Body of pancreas (tissue), 4 donors: ENCODE measurements around the gene SAMD10. TPM values are rescaled to one million over a fixed set of nuclear protein-coding genes. Genes with fewer than 3 reads are reported as not detected.

ENCODE experiments used
- ATAC-seq: fragments of 150-250 bp; one replicate; pipeline ENCODE4 v1.9.1; 2016
- DNase-seq, 4 donors: peaks; one replicate each; pipeline ENCODE4 v3.0.0-alpha.2; 2019
- H3K27ac ChIP-seq, 4 donors: fragments of 200-600 bp; sonication (generic); 1 replicate in 3 of 4; 2 replicates in 1 of 4; pipeline versions ENCODE4 v1.5.1 to v1.6.1; 2016 to 2019; ENCODE audit warnings: mild to moderate bottlenecking in 1 of 4, mixed read lengths in 1 of 4, moderate library complexity in 1 of 4
- H3K27me3 ChIP-seq, 2 donors: fragments of 200-600 bp; sonication (generic); one replicate each; pipeline ENCODE4 v1.6.0; 2016; ENCODE audit warnings: mild to moderate bottlenecking in 1 of 2
- H3K36me3 ChIP-seq, 2 donors: fragments of 200-600 bp; sonication (generic); replicated peaks in 1 of 2; 2 replicates each; pipeline ENCODE4 v1.5.1; 2016; ENCODE audit warnings: low read depth in 2 of 2; ENCODE audit not compliant: insufficient read depth in 1 of 2
- H3K4me1 ChIP-seq: fragments of 200-600 bp; sonication (generic); one replicate; pipeline ENCODE4 v1.6.0; 2016
- H3K4me3 ChIP-seq, 2 donors: fragments of 200-600 bp; sonication (generic); 1 replicate in 1 of 2; 2 replicates in 1 of 2; pipeline ENCODE4 v1.5.1; 2016 to 2019
- H3K9me3 ChIP-seq, 3 donors: fragments of 200-600 bp; sonication (generic); 1 replicate in 2 of 3; 2 replicates in 1 of 3; pipeline ENCODE4 v1.5.1; 2016
- POLR2A ChIP-seq, 3 donors: fragments of 450-650 bp; IDR thresholded peaks; one replicate each; pipeline ENCODE4 v1.6.1; 2016; ENCODE audit warnings: antibody characterized with exemption in 3 of 3, mild to moderate bottlenecking in 2 of 3
- WGBS, 2 donors: methylation state at CpG; one replicate each; pipeline ENCODE4 v1.1.5; 2017; 5-methylcytosine and 5-hydroxymethylcytosine counted together
- intact Hi-C: fragments of 100-400 bp; cut with DNase I; formaldehyde crosslinking; loops from one replicate; pipeline ENCODE4 v1.15.1; 2023
- total RNA-seq, 2 donors: library from RNA; depleted of rRNA; stranded (reverse); fragments of >200 nt; gene quantifications; one replicate each; pipeline ENCODE4 v1.1.0, GENCODE V29; 2016
- TF ChIP-seq, protein P1 (sequence below), 7 experiments: fragments of 450-650 bp in 4 of 7; fragments of 200-600 bp in 3 of 7; sonication (generic) in 3 of 7; IDR thresholded peaks; one replicate each; pipeline ENCODE4 v1.5.1; 2016 to 2019; ENCODE audit warnings: antibody characterized with exemption in 7 of 7

Gene SAMD10
- total RNA-seq, 2 donors from 2014 or later: 3.6 to 7.6 TPM

- no peak for ATAC-seq
These were observed 31.6 kb downstream of the SAMD10 start for GRCh38 chr20:63947638-63948456.

DNA sequence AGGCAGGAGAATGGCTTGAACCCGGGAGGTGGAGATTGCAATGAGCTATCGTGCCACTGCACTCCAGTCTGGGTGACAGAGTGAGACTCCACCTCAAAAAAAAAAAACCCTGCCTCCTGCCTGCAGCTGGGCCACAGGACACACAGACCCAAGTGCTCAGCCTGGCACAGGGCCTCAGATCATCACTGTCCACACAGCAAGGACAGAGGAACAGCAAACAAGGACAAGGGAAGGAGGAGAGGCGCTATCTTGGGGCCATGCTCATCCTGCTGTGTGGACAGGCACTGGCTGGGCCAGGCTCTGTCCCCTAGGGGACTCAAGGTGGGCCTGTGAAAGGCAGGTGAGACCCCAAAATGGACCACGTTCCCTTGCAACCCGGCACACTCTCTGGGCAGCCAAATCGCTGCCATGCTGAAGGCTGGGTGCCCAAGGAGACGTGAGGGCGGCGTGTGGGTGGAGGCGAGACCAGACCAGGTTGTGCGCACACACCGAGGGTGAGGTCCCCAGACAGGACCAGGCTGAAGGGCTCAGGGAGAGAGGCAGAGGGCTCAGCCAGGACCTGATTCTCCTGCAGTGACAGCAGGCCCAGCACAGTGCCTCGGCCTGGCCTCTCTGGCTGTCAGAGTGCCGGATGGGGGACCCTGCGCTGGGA is 32.3 kb downstream of the SAMD10 start:
- no peak for ATAC-seq
- WGBS, 2 donors: 68 to 76% methylated on average over 12 to 15 of the region's 15 CpGs
- TF ChIP-seq, protein P1, sequence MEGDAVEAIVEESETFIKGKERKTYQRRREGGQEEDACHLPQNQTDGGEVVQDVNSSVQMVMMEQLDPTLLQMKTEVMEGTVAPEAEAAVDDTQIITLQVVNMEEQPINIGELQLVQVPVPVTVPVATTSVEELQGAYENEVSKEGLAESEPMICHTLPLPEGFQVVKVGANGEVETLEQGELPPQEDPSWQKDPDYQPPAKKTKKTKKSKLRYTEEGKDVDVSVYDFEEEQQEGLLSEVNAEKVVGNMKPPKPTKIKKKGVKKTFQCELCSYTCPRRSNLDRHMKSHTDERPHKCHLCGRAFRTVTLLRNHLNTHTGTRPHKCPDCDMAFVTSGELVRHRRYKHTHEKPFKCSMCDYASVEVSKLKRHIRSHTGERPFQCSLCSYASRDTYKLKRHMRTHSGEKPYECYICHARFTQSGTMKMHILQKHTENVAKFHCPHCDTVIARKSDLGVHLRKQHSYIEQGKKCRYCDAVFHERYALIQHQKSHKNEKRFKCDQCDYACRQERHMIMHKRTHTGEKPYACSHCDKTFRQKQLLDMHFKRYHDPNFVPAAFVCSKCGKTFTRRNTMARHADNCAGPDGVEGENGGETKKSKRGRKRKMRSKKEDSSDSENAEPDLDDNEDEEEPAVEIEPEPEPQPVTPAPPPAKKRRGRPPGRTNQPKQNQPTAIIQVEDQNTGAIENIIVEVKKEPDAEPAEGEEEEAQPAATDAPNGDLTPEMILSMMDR (IDR thresholded peaks at IDR 0.05): no peak
- TF ChIP-seq POLR2A (IDR thresholded peaks at IDR 0.05): no peak
- intact Hi-C loops: no loop called here
- peaks cover 52% of the 10 kb centered on the region for H3K4me1 ChIP-seq
- H3K9me3 ChIP-seq: no peaks in the 10 kb centered on the region
- no peaks in the 10 kb centered on the region for H3K27me3 ChIP-seq
- H3K36me3 ChIP-seq: peaks cover 0 to 20% of the 10 kb centered on the region in 2 donors
- H3K4me3 ChIP-seq: no peak overlapping the region
- peak overlapping the region in 1 of 4 donors; percentile 92 for H3K27ac ChIP-seq
- peak in 1 of 4 donors; percentile 21 for DNase-seq

More at GRCh38 chr20:63947638-63948456, 31.6 kb downstream of the SAMD10 start:
- 38 to 52% methylated on average over 22 to 25 of the region's 27 CpGs for WGBS, 2 donors
- Histone ChIP-seq H3K4me1 (peaks cover 58% of the 10 kb centered on the region), H3K27me3 (no peaks in the 10 kb centered on the region), H3K9me3 (no peaks in the 10 kb centered on the region), H3K27ac (peak overlapping the region in 2 of 4 donors; percentile 79 to 92), H3K36me3 (peaks cover 0 to 20% of the 10 kb centered on the region in 2 donors), H3K4me3 (no peak overlapping the region)
- intact Hi-C loops: no loop called here
- DNase-seq: peak in 1 of 4 donors; percentile 48
- TF ChIP-seq, protein P1 (IDR thresholded peaks at IDR 0.05): no peak
- TF ChIP-seq POLR2A (IDR thresholded peaks at IDR 0.05): no peak

GRCh38 chr20:63945921-63946920 is 33.2 kb downstream of the SAMD10 start:
- no peak for TF ChIP-seq POLR2A (IDR thresholded peaks at IDR 0.05)
- TF ChIP-seq, protein P1 (IDR thresholded peaks at IDR 0.05): no peak
- Histone ChIP-seq H3K4me3 (no peak overlapping the region), H3K36me3 (peaks cover 0 to 20% of the 10 kb centered on the region in 2 donors), H3K4me1 (peaks cover 44% of the 10 kb centered on the region), H3K9me3 (no peaks in the 10 kb centered on the region), H3K27me3 (no peaks in the 10 kb centered on the region), H3K27ac (no peak overlapping the region)
- no peak for ATAC-seq
- WGBS, 2 donors: 88 to 94% methylated on average over 7 to 34 of the region's 39 CpGs
- DNase-seq: no peak
- intact Hi-C loops: no loop called here

DNA sequence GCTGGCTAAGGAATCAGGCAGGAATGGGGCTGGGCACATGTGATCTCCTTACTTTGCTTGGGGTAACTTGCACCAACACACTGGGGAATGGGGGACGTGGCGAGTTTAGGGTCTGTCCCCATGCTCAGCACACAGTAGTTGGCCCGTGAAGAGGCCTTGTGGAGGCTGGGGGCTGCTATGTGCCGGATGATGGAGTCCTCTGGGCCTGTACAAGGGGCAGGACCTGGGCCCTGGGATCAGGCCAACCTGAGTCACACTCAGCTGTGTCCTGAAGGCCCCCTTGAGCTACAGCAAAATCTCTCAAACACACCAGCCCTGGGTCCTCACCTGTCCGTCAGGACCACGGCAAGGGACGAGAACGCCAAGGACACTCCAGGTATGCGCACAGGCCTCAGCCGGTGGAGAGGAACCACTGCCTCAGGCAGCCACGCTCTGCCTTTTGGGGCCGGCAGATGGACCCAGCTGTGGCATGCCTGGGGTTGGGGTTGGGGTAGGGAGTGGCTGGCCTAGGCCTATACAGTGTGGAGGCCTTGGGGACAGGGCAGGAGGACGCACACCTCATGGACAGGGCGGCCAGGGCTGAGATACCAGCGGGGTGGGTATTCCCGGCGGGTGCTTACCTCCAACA is 34.3 kb downstream of the SAMD10 start:
- peaks cover 0 to 29% of the 10 kb centered on the region in 2 donors for H3K36me3 ChIP-seq
- intact Hi-C loops: no loop called here
- H3K4me3 ChIP-seq: no peak overlapping the region
- 91 to 93% methylated on average over 6 to 17 of the region's 17 CpGs for WGBS, 2 donors
- DNase-seq: peak in 1 of 4 donors; percentile 16
- H3K4me1 ChIP-seq: peaks cover 33% of the 10 kb centered on the region
- no peak for ATAC-seq
- TF ChIP-seq, protein P1 (IDR thresholded peaks at IDR 0.05): no peak
- TF ChIP-seq POLR2A (IDR thresholded peaks at IDR 0.05): no peak
- H3K27me3 ChIP-seq: no peaks in the 10 kb centered on the region
- no peak overlapping the region for H3K27ac ChIP-seq
- H3K9me3 ChIP-seq: no peaks in the 10 kb centered on the region
